ENCODE measurements around the gene BCAS1.
"Not testable (repeated sequence)": the region's sequence is repeated elsewhere in the genome, so short reads cannot be mapped to it uniquely, and the experiment has no call there.

BCAS1 gene

GRCh38 chr20:53974785-53975555, 95.4 kb downstream of the BCAS1 start:
- H3K4me3 ChIP-seq (ENCODE audit: control insufficient read depth, low read depth, low read length), result no peak overlapping the region
- TF ChIP-seq CTCF (conservative IDR thresholded peaks at IDR 0.05; ENCODE audit: control insufficient read depth, insufficient read depth, low read depth, low read length), result no peak
- no peak for DNase-seq (ENCODE audit: low read depth)

GRCh38 chr20:53973882-53974281, 96.5 kb downstream of the BCAS1 start:
- H3K4me3 ChIP-seq (ENCODE audit: control insufficient read depth, low read depth, low read length); DNase-seq (ENCODE audit: low read depth): not testable (repeated sequence)

GRCh38 chr20:53972179-53972578, 98.2 kb downstream of the BCAS1 start:
- H3K4me3 ChIP-seq (ENCODE audit: control insufficient read depth, low read depth, low read length), result no peak overlapping the region
- DNase-seq (ENCODE audit: low read depth), result peak; percentile 23
- TF ChIP-seq CTCF (conservative IDR thresholded peaks at IDR 0.05; ENCODE audit: control insufficient read depth, insufficient read depth, low read depth, low read length), result no peak

- no peak overlapping the region for H3K4me3 ChIP-seq (ENCODE audit: control insufficient read depth, low read depth, low read length)
- no peak for TF ChIP-seq CTCF (conservative IDR thresholded peaks at IDR 0.05; ENCODE audit: control insufficient read depth, insufficient read depth, low read depth, low read length)
- no peak for DNase-seq (ENCODE audit: low read depth)
These were observed 99.2 kb downstream of the BCAS1 start for GRCh38 chr20:53971096-53971683.

- no peak overlapping the region for H3K4me3 ChIP-seq (ENCODE audit: control insufficient read depth, low read depth, low read length)
- DNase-seq (ENCODE audit: low read depth), result no peak
These were observed 100.2 kb downstream of the BCAS1 start for GRCh38 chr20:53970232-53970631.

GRCh38 chr20:53967527-53967926, 102.9 kb downstream of the BCAS1 start:
- DNase-seq (ENCODE audit: low read depth), result no peak
- TF ChIP-seq CTCF (conservative IDR thresholded peaks at IDR 0.05; ENCODE audit: control insufficient read depth, insufficient read depth, low read depth, low read length), result no peak
- H3K4me3 ChIP-seq (ENCODE audit: control insufficient read depth, low read depth, low read length), result no peak overlapping the region

More at GRCh38 chr20:53970232-53970631, 100.2 kb downstream of the BCAS1 start:
- no peak for TF ChIP-seq CTCF (conservative IDR thresholded peaks at IDR 0.05; ENCODE audit: control insufficient read depth, insufficient read depth, low read depth, low read length)

- H3K4me3 ChIP-seq (ENCODE audit: control insufficient read depth, low read depth, low read length), result no peak overlapping the region
- no peak for TF ChIP-seq CTCF (conservative IDR thresholded peaks at IDR 0.05; ENCODE audit: control insufficient read depth, insufficient read depth, low read depth, low read length)
- DNase-seq (ENCODE audit: low read depth), result no peak
These were observed 103.5 kb downstream of the BCAS1 start for GRCh38 chr20:53966774-53967398.

Measured in fibroblast of mammary gland (primary cell).